Liver (tissue), 9 donors: ENCODE measurements around the gene TULP4. TPM values are rescaled to one million over a fixed set of nuclear protein-coding genes. Genes with fewer than 3 reads are reported as not detected.

Source experiments
- DNase-seq: peaks from one replicate; pipeline ENCODE4 v3.0.0-alpha.2; 2017; ENCODE audit warnings: low spot score
- H3K27ac ChIP-seq, 2 donors: one replicate each; pipeline ENCODE4 v1.7.0; 2013; ENCODE audit warnings: inconsistent platforms in 2 of 2, low read length in 2 of 2, control low read depth in 1 of 2, low read depth in 1 of 2, mild to moderate bottlenecking in 1 of 2
- H3K27me3 ChIP-seq, 4 donors: one replicate each; pipeline versions ENCODE4 v1.6.1 to v1.7.0; 2013; ENCODE audit warnings: low read length in 3 of 4, inconsistent platforms in 1 of 4, mild to moderate bottlenecking in 1 of 4, moderate library complexity in 1 of 4; ENCODE audit not compliant: control insufficient read depth in 4 of 4, insufficient read depth in 4 of 4
- H3K36me3 ChIP-seq, 4 donors: one replicate each; pipeline versions ENCODE4 v1.6.1 to v1.7.0; 2013; ENCODE audit warnings: low read length in 3 of 4, mild to moderate bottlenecking in 3 of 4, low read depth in 1 of 4, moderate library complexity in 1 of 4; ENCODE audit not compliant: control insufficient read depth in 4 of 4, insufficient read depth in 3 of 4
- H3K4me1 ChIP-seq, 4 donors: one replicate each; pipeline versions ENCODE4 v1.6.1 to v1.7.0; 2013; ENCODE audit warnings: low read length in 3 of 4, mild to moderate bottlenecking in 3 of 4, moderate library complexity in 1 of 4; ENCODE audit not compliant: control insufficient read depth in 4 of 4, insufficient read depth in 4 of 4
- H3K4me3 ChIP-seq, 3 donors: one replicate each; pipeline versions ENCODE4 v1.6.1 to v1.7.0; 2013; ENCODE audit warnings: low read length in 3 of 3, control low read depth in 1 of 3, low read depth in 1 of 3, mild to moderate bottlenecking in 1 of 3
- H3K9ac ChIP-seq, 2 donors: one replicate each; pipeline ENCODE4 v1.7.0; 2013; ENCODE audit warnings: low read length in 2 of 2, mild to moderate bottlenecking in 2 of 2, moderate library complexity in 2 of 2, control low read depth in 1 of 2, low read depth in 1 of 2
- H3K9me3 ChIP-seq, 4 donors: one replicate each; pipeline versions ENCODE4 v1.6.1 to v1.7.0; 2013; ENCODE audit warnings: low read length in 3 of 4; ENCODE audit not compliant: control insufficient read depth in 4 of 4
- ATF3 ChIP-seq: IDR thresholded peaks from 2 replicates; pipeline ENCODE4 v1.6.1; 2016; ENCODE audit warnings: antibody characterized with exemption
- CTCF ChIP-seq: fragments of 150-350 bp; IDR thresholded peaks from 2 replicates; pipeline ENCODE4 v1.5.1; 2017; ENCODE audit warnings: improper control_type of control experiment, low read depth, low read length; ENCODE audit not compliant: missing input control
- EGR1 ChIP-seq, 2 donors: IDR thresholded peaks; 2 replicates each; pipeline ENCODE4 v1.6.1; 2016 to 2018; ENCODE audit warnings: antibody characterized with exemption in 2 of 2, low read depth in 2 of 2
- FOXA1 ChIP-seq: IDR thresholded peaks from 2 replicates; pipeline ENCODE4 v1.6.1; 2016; ENCODE audit warnings: antibody characterized with exemption
- GABPA ChIP-seq, 2 donors: IDR thresholded peaks in 1 of 2; conservative IDR thresholded peaks in 1 of 2; 2 replicates each; pipeline ENCODE4 v1.6.1; 2016; ENCODE audit warnings: antibody characterized with exemption in 2 of 2, mild to moderate bottlenecking in 1 of 2, moderate library complexity in 1 of 2
- HNF4A ChIP-seq, 2 donors: conservative IDR thresholded peaks; 2 replicates each; pipeline ENCODE4 v1.6.1; 2016; ENCODE audit warnings: antibody characterized with exemption in 2 of 2, mild to moderate bottlenecking in 2 of 2
- HNF4G ChIP-seq: IDR thresholded peaks from 2 replicates; pipeline ENCODE4 v1.6.1; 2016; ENCODE audit warnings: antibody characterized with exemption
- RAD21 ChIP-seq, 2 donors: IDR thresholded peaks; 2 replicates each; pipeline ENCODE4 v1.6.1; 2016; ENCODE audit warnings: antibody characterized with exemption in 2 of 2, mild to moderate bottlenecking in 2 of 2
- RXRA ChIP-seq, 2 donors: IDR thresholded peaks; 2 replicates each; pipeline ENCODE4 v1.6.1; 2017 to 2018; ENCODE audit warnings: antibody characterized with exemption in 2 of 2, mild to moderate bottlenecking in 1 of 2
- SP1 ChIP-seq: IDR thresholded peaks from 2 replicates; pipeline ENCODE4 v1.6.1; 2018; ENCODE audit warnings: antibody characterized with exemption, mild to moderate bottlenecking
- TAF1 ChIP-seq: conservative IDR thresholded peaks from 2 replicates; pipeline ENCODE4 v1.6.1; 2016; ENCODE audit warnings: antibody characterized with exemption, mild to moderate bottlenecking
- YY1 ChIP-seq: IDR thresholded peaks from 2 replicates; pipeline ENCODE4 v1.6.1; 2016; ENCODE audit warnings: antibody characterized with exemption, mild to moderate bottlenecking
- ZBTB33 ChIP-seq: IDR thresholded peaks from 2 replicates; pipeline ENCODE4 v1.6.1; 2016; ENCODE audit warnings: antibody characterized with exemption
- WGBS: extraction: QIAGEN DNeasy Blood & Tissue Kit; methylation state at CpG from one replicate; pipeline ENCODE4 v1.1.7; 2013; 5-methylcytosine and 5-hydroxymethylcytosine counted together
- polyA plus RNA-seq, 2 donors: library from polyadenylated mRNA; stranded (reverse) in 1 of 2; unstranded in 1 of 2; fragments of 200-250 nt in 1 of 2; fragments of >200 nt in 1 of 2; fragmentation: Nextera tagmentation in 1 of 2; extraction: Ambion mirVana in 1 of 2; gene quantifications; one replicate each; pipeline versions ENCODE4 v1.2.1 to v1.2.3, GENCODE V29; 2013 to 2015
- total RNA-seq, 2 donors: library from RNA; depleted of rRNA; stranded (reverse); fragments of >200 nt; gene quantifications; one replicate each; pipeline ENCODE4 v1.2.3, GENCODE V29; 2014
- TF ChIP-seq, protein P1 (sequence below): IDR thresholded peaks from 2 replicates; pipeline ENCODE4 v1.6.1; 2016; ENCODE audit warnings: antibody characterized with exemption, mild to moderate bottlenecking
- donor health status: healthy.
- donor health status: healthy.
- donor health status: healthy.
- donor health status: healthy.
- donor health status: healthy.

Gene TULP4
- total and polyA plus RNA-seq, 4 donors: 2.2 to 53.3 (median 18.0) TPM

DNA sequence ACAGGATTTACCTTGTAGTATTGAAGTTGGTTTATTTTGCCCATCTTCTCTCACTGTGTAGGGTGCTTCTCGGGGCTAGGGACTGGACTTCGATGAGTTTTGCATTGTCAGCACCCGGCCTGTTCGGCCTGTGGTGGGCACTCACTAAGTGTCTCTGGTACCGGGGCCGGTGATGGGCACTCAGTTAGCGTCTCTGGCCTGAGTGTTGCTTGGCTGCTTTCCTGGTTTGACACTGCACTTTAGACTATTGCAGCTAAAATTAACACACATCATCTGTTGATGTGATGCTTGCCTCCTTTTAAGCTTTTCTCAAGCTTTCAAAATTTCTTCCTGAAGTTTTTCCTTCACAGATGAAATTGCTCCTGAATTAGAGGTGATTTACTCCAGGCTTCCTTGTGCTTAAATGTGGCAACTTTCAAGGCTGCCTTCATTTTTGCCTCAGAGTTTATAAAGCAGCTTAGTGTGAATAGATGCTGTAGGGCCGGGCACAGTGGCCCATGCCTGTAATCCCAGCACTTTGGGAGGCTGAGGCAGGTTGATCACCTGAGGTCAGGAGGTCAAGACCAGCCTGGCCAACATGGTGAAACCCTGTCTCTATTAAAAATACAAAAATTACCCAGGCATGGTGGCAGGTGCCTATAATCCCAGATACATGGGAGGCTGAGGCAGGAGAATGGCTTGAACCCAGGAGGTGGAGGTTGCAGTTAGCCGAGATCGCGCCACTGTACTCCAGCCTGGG, 41.7 kb upstream of the TULP4 start:
- Histone ChIP-seq H3K4me1 (peaks cover 0 to 2% (median 0%) of the 10 kb centered on the region in 4 donors), H3K4me3 (no peak overlapping the region), H3K9me3 (no peaks in the 10 kb centered on the region), H3K9ac (no peak overlapping the region), H3K36me3 (no peaks in the 10 kb centered on the region), H3K27ac (no peak overlapping the region), H3K27me3 (no peaks in the 10 kb centered on the region)
- peak; percentile 58 for TF ChIP-seq HNF4G
- peak in 1 of 2 donors; percentile 3 for TF ChIP-seq RXRA (IDR thresholded peaks at IDR 0.05)
- peak in 1 of 2 donors; percentile 13 for TF ChIP-seq RAD21 (IDR thresholded peaks at IDR 0.05)
- TF ChIP-seq EGR1 (IDR thresholded peaks at IDR 0.05; ENCODE audit: low read depth in 2 of 2): no peak
- TF ChIP-seq, protein P1, sequence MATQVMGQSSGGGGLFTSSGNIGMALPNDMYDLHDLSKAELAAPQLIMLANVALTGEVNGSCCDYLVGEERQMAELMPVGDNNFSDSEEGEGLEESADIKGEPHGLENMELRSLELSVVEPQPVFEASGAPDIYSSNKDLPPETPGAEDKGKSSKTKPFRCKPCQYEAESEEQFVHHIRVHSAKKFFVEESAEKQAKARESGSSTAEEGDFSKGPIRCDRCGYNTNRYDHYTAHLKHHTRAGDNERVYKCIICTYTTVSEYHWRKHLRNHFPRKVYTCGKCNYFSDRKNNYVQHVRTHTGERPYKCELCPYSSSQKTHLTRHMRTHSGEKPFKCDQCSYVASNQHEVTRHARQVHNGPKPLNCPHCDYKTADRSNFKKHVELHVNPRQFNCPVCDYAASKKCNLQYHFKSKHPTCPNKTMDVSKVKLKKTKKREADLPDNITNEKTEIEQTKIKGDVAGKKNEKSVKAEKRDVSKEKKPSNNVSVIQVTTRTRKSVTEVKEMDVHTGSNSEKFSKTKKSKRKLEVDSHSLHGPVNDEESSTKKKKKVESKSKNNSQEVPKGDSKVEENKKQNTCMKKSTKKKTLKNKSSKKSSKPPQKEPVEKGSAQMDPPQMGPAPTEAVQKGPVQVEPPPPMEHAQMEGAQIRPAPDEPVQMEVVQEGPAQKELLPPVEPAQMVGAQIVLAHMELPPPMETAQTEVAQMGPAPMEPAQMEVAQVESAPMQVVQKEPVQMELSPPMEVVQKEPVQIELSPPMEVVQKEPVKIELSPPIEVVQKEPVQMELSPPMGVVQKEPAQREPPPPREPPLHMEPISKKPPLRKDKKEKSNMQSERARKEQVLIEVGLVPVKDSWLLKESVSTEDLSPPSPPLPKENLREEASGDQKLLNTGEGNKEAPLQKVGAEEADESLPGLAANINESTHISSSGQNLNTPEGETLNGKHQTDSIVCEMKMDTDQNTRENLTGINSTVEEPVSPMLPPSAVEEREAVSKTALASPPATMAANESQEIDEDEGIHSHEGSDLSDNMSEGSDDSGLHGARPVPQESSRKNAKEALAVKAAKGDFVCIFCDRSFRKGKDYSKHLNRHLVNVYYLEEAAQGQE: no peak
- TF ChIP-seq HNF4A (conservative IDR thresholded peaks at IDR 0.05): peak; percentile 78 to 82
- no peak for TF ChIP-seq FOXA1
- DNase-seq: no peak
- WGBS: 79% methylated on average over 11 of the region's 11 CpGs

DNA sequence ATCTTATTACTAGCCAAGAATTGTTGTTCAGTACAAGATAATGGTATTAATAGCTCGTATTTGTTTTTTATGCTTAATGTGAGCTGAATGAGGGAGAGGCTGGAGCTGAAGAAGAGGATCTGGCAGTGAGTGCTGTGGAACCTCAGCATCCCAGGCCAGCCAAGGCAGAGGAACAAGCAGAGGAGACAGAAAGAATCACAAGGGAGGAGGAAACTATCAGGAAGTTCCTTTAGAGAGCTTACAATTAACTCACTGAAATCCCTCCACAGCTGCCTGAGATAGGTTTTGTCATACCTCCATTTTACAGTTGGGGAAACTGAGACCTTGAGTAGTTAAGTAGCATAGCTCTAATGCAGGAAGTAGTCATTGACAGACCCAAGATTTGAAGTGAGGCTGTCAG, 39.9 kb upstream of the TULP4 start:
- Histone ChIP-seq H3K4me3 (no peak overlapping the region), H3K4me1 (peaks cover 0 to 2% (median 0%) of the 10 kb centered on the region in 4 donors), H3K27ac (no peak overlapping the region), H3K36me3 (no peaks in the 10 kb centered on the region), H3K9ac (no peak overlapping the region), H3K27me3 (no peaks in the 10 kb centered on the region), H3K9me3 (no peaks in the 10 kb centered on the region)
- TF ChIP-seq TAF1 (no peak), ATF3 (no peak), RAD21 (IDR thresholded peaks at IDR 0.05) (no peak), GABPA (IDR thresholded peaks at IDR 0.05 in 1 of 2, conservative IDR thresholded peaks at IDR 0.05 in 1 of 2) (no peak), EGR1 (IDR thresholded peaks at IDR 0.05; ENCODE audit: low read depth in 2 of 2) (no peak), CTCF (no peak), ZBTB33 (no peak), SP1 (no peak), FOXA1 (no peak), YY1 (no peak)
- TF ChIP-seq, protein P1: no peak
- 97% methylated on average over 1 of the region's 1 CpG for WGBS
- no peak for DNase-seq
